Measurements from ENCODE around the gene DEFB132. TPM values are rescaled to one million over a fixed set of nuclear protein-coding genes. Genes with fewer than 3 reads are reported as not detected.

The DEFB132 gene
- total and polyA plus RNA-seq, 9 of the 15 experiments (the other 6 are each of a cell fraction or from before 2014, with no cell fraction given) = not detected

DNA sequence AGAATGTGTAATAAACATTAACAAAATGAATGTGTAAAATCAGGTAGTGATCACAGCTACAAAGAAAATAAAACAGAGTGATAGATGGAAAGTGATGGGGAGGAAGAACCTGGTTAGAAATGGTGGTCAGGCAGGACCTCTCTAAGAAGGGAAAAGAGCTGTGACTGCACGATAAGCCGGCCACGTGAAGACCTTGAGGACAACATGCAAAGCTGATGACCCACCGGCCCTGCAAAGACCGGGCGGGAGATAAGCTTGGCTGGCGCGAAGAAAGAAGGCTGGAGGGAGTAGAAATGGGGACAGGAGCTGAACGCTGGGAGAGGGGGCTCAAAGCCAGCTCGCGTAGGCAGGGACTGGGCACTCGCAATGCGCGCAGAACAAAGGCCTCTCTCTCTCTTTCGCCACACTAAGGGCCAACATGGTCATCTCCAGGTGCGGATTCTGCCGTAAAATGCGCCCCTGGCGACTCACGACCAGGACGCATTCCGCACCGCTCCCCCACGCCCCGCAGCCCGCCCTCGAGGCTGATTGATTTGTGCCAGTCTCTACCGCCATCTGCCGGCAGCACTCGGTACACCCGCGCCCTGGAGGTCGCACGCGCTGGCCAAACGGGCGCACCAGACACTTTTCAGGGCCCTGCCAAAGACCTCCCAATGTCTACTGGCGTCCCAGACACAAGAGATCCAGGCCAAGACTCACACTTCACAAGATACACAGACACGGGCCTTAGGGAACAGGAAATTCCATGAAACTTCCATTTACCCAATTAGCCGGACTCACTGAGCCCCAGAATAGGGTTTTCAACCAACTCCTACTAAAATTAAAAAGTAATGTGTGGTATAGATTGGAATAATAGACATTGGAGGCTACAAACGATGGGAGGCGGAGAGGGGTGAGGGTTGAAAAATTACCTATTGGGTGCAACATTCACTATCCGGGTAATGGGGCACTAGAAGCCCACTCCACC lies 9.4 kb downstream of the DEFB132 start (continued):
- peak; percentile 88 for TF ChIP-seq ZNF584 (CRISPR knock-in tag; IDR thresholded peaks at IDR 0.05; ENCODE audit: low read depth)
- TF ChIP-seq, protein P1, sequence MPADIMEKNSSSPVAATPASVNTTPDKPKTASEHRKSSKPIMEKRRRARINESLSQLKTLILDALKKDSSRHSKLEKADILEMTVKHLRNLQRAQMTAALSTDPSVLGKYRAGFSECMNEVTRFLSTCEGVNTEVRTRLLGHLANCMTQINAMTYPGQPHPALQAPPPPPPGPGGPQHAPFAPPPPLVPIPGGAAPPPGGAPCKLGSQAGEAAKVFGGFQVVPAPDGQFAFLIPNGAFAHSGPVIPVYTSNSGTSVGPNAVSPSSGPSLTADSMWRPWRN (IDR thresholded peaks at IDR 0.05; ENCODE audit: low read depth) = peak; percentile 39; the same call in 1 of the 2 replicates
- TF ChIP-seq SREBF1 (IDR thresholded peaks at IDR 0.05; ENCODE audit: borderline replicate concordance, low read depth, low read length) = no peak
- TF ChIP-seq RAD51 (IDR thresholded peaks at IDR 0.05; ENCODE audit: borderline replicate concordance, low read depth) = peak; percentile 51; the same call in 1 of the 2 replicates
- peak; percentile 78; the same call in 1 of the 2 replicates for TF ChIP-seq ZNF263 (CRISPR knock-in tag; IDR thresholded peaks at IDR 0.05; ENCODE audit: borderline replicate concordance)
- TF ChIP-seq SRSF7 (optimal IDR thresholded peaks at IDR 0.05; ENCODE audit: low read depth, low read length) = no peak
- TF ChIP-seq, protein P2, sequence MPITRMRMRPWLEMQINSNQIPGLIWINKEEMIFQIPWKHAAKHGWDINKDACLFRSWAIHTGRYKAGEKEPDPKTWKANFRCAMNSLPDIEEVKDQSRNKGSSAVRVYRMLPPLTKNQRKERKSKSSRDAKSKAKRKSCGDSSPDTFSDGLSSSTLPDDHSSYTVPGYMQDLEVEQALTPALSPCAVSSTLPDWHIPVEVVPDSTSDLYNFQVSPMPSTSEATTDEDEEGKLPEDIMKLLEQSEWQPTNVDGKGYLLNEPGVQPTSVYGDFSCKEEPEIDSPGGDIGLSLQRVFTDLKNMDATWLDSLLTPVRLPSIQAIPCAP (CRISPR knock-in tag; IDR thresholded peaks at IDR 0.05; ENCODE audit: borderline replicate concordance) = peak; percentile 68; the same call in 1 of the 2 replicates
- no peak for TF ChIP-seq POLR2B (IDR thresholded peaks at IDR 0.05; ENCODE audit: low read depth, partially characterized antibody)
- TF ChIP-seq ZNF311 (CRISPR knock-in tag; IDR thresholded peaks at IDR 0.05) = 0 out of 2 replicates have a peak, but pooled peaks have one; percentile 46
- TF ChIP-seq, protein P3, sequence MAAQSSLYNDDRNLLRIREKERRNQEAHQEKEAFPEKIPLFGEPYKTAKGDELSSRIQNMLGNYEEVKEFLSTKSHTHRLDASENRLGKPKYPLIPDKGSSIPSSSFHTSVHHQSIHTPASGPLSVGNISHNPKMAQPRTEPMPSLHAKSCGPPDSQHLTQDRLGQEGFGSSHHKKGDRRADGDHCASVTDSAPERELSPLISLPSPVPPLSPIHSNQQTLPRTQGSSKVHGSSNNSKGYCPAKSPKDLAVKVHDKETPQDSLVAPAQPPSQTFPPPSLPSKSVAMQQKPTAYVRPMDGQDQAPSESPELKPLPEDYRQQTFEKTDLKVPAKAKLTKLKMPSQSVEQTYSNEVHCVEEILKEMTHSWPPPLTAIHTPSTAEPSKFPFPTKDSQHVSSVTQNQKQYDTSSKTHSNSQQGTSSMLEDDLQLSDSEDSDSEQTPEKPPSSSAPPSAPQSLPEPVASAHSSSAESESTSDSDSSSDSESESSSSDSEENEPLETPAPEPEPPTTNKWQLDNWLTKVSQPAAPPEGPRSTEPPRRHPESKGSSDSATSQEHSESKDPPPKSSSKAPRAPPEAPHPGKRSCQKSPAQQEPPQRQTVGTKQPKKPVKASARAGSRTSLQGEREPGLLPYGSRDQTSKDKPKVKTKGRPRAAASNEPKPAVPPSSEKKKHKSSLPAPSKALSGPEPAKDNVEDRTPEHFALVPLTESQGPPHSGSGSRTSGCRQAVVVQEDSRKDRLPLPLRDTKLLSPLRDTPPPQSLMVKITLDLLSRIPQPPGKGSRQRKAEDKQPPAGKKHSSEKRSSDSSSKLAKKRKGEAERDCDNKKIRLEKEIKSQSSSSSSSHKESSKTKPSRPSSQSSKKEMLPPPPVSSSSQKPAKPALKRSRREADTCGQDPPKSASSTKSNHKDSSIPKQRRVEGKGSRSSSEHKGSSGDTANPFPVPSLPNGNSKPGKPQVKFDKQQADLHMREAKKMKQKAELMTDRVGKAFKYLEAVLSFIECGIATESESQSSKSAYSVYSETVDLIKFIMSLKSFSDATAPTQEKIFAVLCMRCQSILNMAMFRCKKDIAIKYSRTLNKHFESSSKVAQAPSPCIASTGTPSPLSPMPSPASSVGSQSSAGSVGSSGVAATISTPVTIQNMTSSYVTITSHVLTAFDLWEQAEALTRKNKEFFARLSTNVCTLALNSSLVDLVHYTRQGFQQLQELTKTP (IDR thresholded peaks at IDR 0.05; ENCODE audit: low read depth in 1 of 2, partially characterized antibody in 2 of 2) = peak; percentile 67 to 85
- peak; percentile 64 for TF ChIP-seq NCOR1 (IDR thresholded peaks at IDR 0.05)
- peak; percentile 69; the same call in 1 of the 2 replicates for TF ChIP-seq EHMT2 (IDR thresholded peaks at IDR 0.05)
- TF ChIP-seq, protein P4, sequence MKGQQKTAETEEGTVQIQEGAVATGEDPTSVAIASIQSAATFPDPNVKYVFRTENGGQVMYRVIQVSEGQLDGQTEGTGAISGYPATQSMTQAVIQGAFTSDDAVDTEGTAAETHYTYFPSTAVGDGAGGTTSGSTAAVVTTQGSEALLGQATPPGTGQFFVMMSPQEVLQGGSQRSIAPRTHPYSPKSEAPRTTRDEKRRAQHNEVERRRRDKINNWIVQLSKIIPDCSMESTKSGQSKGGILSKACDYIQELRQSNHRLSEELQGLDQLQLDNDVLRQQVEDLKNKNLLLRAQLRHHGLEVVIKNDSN (CRISPR knock-in tag; IDR thresholded peaks at IDR 0.05) = peak; percentile 85
- TF ChIP-seq RCOR1 (IDR thresholded peaks at IDR 0.05; ENCODE audit: borderline replicate concordance in 1 of 2, low read depth in 2 of 2, low read length in 2 of 2) = peak in 1 of 2 experiments; percentile 37; a peak in 2 of 4 replicates
- TF ChIP-seq ETV1 (tag; conservative IDR thresholded peaks at IDR 0.05; ENCODE audit: low read depth) = no peak
- TF ChIP-seq HDAC3 (IDR thresholded peaks at IDR 0.05; ENCODE audit: borderline replicate concordance, partially characterized antibody) = no peak
- TF ChIP-seq NFIC (IDR thresholded peaks at IDR 0.05) = peak; percentile 72
- 0 out of 2 replicates have a peak, but pooled peaks have one; percentile 12 for TF ChIP-seq ZNF24 (IDR thresholded peaks at IDR 0.05)
- TF ChIP-seq FOXP1 (CRISPR knock-in tag; IDR thresholded peaks at IDR 0.05) = peak; percentile 99
- peak; percentile 94; the same call in 1 of the 2 replicates for TF ChIP-seq ZNF282 (CRISPR knock-in tag; IDR thresholded peaks at IDR 0.05)
- no peak for TF ChIP-seq ZNF217 (CRISPR knock-in tag; IDR thresholded peaks at IDR 0.05)
